H9 (cell line): ENCODE results near the gene ZNRF4. TPM values are rescaled to one million over a fixed set of nuclear protein-coding genes. Genes with fewer than 3 reads are reported as not detected.
A peak's percentile ranks its signal among the peaks of the same experiment; 100 is the strongest.
"Not testable (repeated sequence)": the region's sequence is repeated elsewhere in the genome, so short reads cannot be mapped to it uniquely, and the experiment has no call there.

Experiments
- DNase-seq: peaks from one replicate; pipeline ENCODE4 v3.0.0-alpha.2; 2017
- H2AFZ ChIP-seq: one replicate; pipeline ENCODE4 v1.6.1; 2013; ENCODE audit warnings: mild to moderate bottlenecking, low read length, control low read depth, moderate library complexity
- H2AK5ac ChIP-seq: 2 replicates; pipeline ENCODE4 v1.6.1; 2013; ENCODE audit warnings: low read length, control low read depth, mixed read lengths; ENCODE audit not compliant: insufficient read length
- H2BK120ac ChIP-seq: one replicate; pipeline ENCODE4 v1.6.1; 2013; ENCODE audit warnings: low read depth, mild to moderate bottlenecking, low read length, control low read depth, inconsistent platforms; ENCODE audit not compliant: poor library complexity, severe bottlenecking
- H2BK12ac ChIP-seq: 2 replicates; pipeline ENCODE4 v1.6.1; 2013; ENCODE audit warnings: low read length, control low read depth, mixed read lengths, low read depth; ENCODE audit not compliant: insufficient read length
- H2BK15ac ChIP-seq: 2 replicates; pipeline ENCODE4 v1.6.1; 2013; ENCODE audit warnings: low read depth, low read length, control low read depth
- H2BK20ac ChIP-seq: one replicate; pipeline ENCODE4 v1.6.1; 2013; ENCODE audit warnings: low read depth, mild to moderate bottlenecking, low read length, control low read depth, inconsistent platforms; ENCODE audit not compliant: poor library complexity, severe bottlenecking
- H2BK5ac ChIP-seq: 2 replicates; pipeline ENCODE4 v1.6.1; 2013; ENCODE audit warnings: low read length, control low read depth, mixed read lengths; ENCODE audit not compliant: insufficient read length
- H3K14ac ChIP-seq: 2 replicates; pipeline ENCODE4 v1.6.1; 2013; ENCODE audit warnings: low read length, control low read depth; ENCODE audit not compliant: insufficient read depth
- H3K18ac ChIP-seq: 2 replicates; pipeline ENCODE4 v1.6.1; 2013; ENCODE audit warnings: low read depth, mild to moderate bottlenecking, mixed read lengths, low read length, control low read depth; ENCODE audit not compliant: insufficient read length
- H3K23ac ChIP-seq: 2 replicates; pipeline ENCODE4 v1.6.1; 2013; ENCODE audit warnings: low read length, control low read depth, mixed read lengths, low read depth; ENCODE audit not compliant: insufficient read length
- H3K23me2 ChIP-seq: 2 replicates; pipeline ENCODE4 v1.6.1; 2013; ENCODE audit warnings: low read depth, mild to moderate bottlenecking, mixed read lengths, low read length, control low read depth; ENCODE audit not compliant: insufficient read length, poor library complexity, severe bottlenecking
- H3K27ac ChIP-seq: 2 replicates; pipeline ENCODE4 v1.5.1; 2013; ENCODE audit warnings: low read length, control low read depth, mixed read lengths, low read depth; ENCODE audit not compliant: insufficient read length
- H3K27me3 ChIP-seq: 2 replicates; pipeline ENCODE4 v1.6.1; 2013; ENCODE audit warnings: low read length, control low read depth, inconsistent platforms; ENCODE audit not compliant: insufficient read depth
- H3K4ac ChIP-seq: 2 replicates; pipeline ENCODE4 v1.6.1; 2013; ENCODE audit warnings: low read depth, mild to moderate bottlenecking, control low read depth, inconsistent platforms, low read length, moderate library complexity
- H3K4me1 ChIP-seq: 2 replicates; pipeline ENCODE4 v1.6.1; 2013; ENCODE audit warnings: low read length, control low read depth, inconsistent platforms; ENCODE audit not compliant: insufficient read depth
- H3K4me2 ChIP-seq: 2 replicates; pipeline ENCODE4 v1.6.1; 2013; ENCODE audit warnings: low read length, control low read depth, mixed read lengths; ENCODE audit not compliant: insufficient read length, insufficient read depth
- H3K56ac ChIP-seq: 2 replicates; pipeline ENCODE4 v1.6.1; 2013; ENCODE audit warnings: low read depth, mild to moderate bottlenecking, mixed read lengths, low read length, control low read depth; ENCODE audit not compliant: insufficient read length
- H3K79me1 ChIP-seq: 2 replicates; pipeline ENCODE4 v1.6.1; 2013; ENCODE audit warnings: low read depth, mild to moderate bottlenecking, moderate library complexity, low read length, control low read depth, inconsistent platforms; ENCODE audit not compliant: insufficient read depth, poor library complexity, severe bottlenecking
- H3K79me2 ChIP-seq: 2 replicates; pipeline ENCODE4 v1.6.1; 2013; ENCODE audit warnings: low read length, control low read depth, inconsistent platforms; ENCODE audit not compliant: insufficient read depth
- H3K9ac ChIP-seq: 2 replicates; pipeline ENCODE4 v1.6.1; 2013; ENCODE audit warnings: low read length, control low read depth, mixed read lengths; ENCODE audit not compliant: insufficient read length; ENCODE audit errors: extremely low read depth
- H3K9me3 ChIP-seq: one replicate; pipeline ENCODE4 v1.6.1; 2013; ENCODE audit warnings: low read depth, low read length, inconsistent platforms; ENCODE audit not compliant: control insufficient read depth
- H3T11ph ChIP-seq: one replicate; pipeline ENCODE4 v1.6.1; 2013; ENCODE audit warnings: mild to moderate bottlenecking, low read length, control low read depth, inconsistent platforms
- H4K20me1 ChIP-seq: one replicate; pipeline ENCODE4 v1.6.1; 2013; ENCODE audit not compliant: control insufficient read depth, insufficient read length, insufficient read depth
- H4K5ac ChIP-seq: 2 replicates; pipeline ENCODE4 v1.6.1; 2013; ENCODE audit warnings: low read depth, mild to moderate bottlenecking, mixed read lengths, low read length, control low read depth; ENCODE audit not compliant: insufficient read length
- H4K8ac ChIP-seq: replicated peaks from 2 replicates; pipeline ENCODE4 v1.6.1; 2013; ENCODE audit warnings: low read length, control low read depth, mixed read lengths, low read depth; ENCODE audit not compliant: insufficient read length
- H4K91ac ChIP-seq: 2 replicates; pipeline ENCODE4 v1.6.1; 2013; ENCODE audit warnings: low read depth, mild to moderate bottlenecking, moderate library complexity, mixed read lengths, low read length, control low read depth; ENCODE audit not compliant: insufficient read length
- H3K27ac Mint-ChIP-seq, 3 experiments: 2 replicates in 2 of 3; 3 replicates in 1 of 3; pipeline ENCODE4 v1.8.0; 2020 to 2021; ENCODE audit warnings: mixed read lengths in 3 of 3, mild to moderate bottlenecking in 1 of 3, moderate library complexity in 1 of 3
- H3K27me3 Mint-ChIP-seq: 2 replicates; pipeline ENCODE4 v1.8.0; 2021; ENCODE audit warnings: low read depth, mild to moderate bottlenecking, moderate library complexity, mixed read lengths
- H3K36me3 Mint-ChIP-seq, 3 experiments: 2 replicates in 2 of 3; 3 replicates in 1 of 3; pipeline ENCODE4 v1.8.0; 2020 to 2021; ENCODE audit warnings: low read depth in 3 of 3, mixed read lengths in 3 of 3; ENCODE audit not compliant: insufficient read depth in 1 of 3
- H3K4me1 Mint-ChIP-seq, 2 experiments: 2 replicates each; pipeline ENCODE4 v1.8.0; 2020; ENCODE audit warnings: mixed read lengths in 2 of 2
- H3K4me3 Mint-ChIP-seq, 2 experiments: 2 replicates in 1 of 2; 3 replicates in 1 of 2; pipeline ENCODE4 v1.8.0; 2020 to 2021; ENCODE audit warnings: mild to moderate bottlenecking in 2 of 2, mixed read lengths in 2 of 2, moderate library complexity in 1 of 2
- H3K9me3 Mint-ChIP-seq, 2 experiments: 2 replicates in 1 of 2; 3 replicates in 1 of 2; pipeline ENCODE4 v1.8.0; 2020; ENCODE audit warnings: mild to moderate bottlenecking in 2 of 2, mixed read lengths in 2 of 2, moderate library complexity in 1 of 2
- WGBS: extraction: QIAGEN DNeasy Blood & Tissue Kit; methylation state at CpG from one replicate; pipeline ENCODE4 v1.1.7; 2013; ENCODE audit warnings: missing lambda C conversion rate, low lambda C conversion rate, mixed read lengths; ENCODE audit not compliant: insufficient read length; ENCODE audit errors: extremely low coverage; 5-methylcytosine and 5-hydroxymethylcytosine counted together
- total RNA-seq: library from RNA; stranded (reverse); gene quantifications from 2 replicates; pipeline ENCODE4 v1.2.1, GENCODE V29; 2021
- TF ChIP-seq, protein P1 (sequence below): fragments of 200-600 bp; sonication (generic); conservative IDR thresholded peaks from 3 replicates; pipeline ENCODE4 v1.8.0; 2021; ENCODE audit warnings: antibody characterized with exemption, mild to moderate bottlenecking

ZNRF4 gene
- total RNA-seq, 1 experiment from 2014 or later: not detected

GRCh38 chr19:5436948-5437306 is 18.3 kb upstream of the ZNRF4 start:
- H3K36me3 Mint-ChIP-seq: no peaks in the 10 kb centered on the region; a peak in 1 of 7 replicates
- H4K20me1 ChIP-seq: no peaks in the 10 kb centered on the region
- no peak overlapping the region for H2BK120ac ChIP-seq
- no peak overlapping the region for H2AK5ac ChIP-seq
- peak overlapping the region; percentile 67 to 86 for H3K4me3 Mint-ChIP-seq
- no peak overlapping the region for H3K56ac ChIP-seq
- H3K18ac ChIP-seq: peak overlapping the region; percentile 18
- peak overlapping the region in 1 of 3 experiments; percentile 59; a peak in 1 of 7 replicates for H3K27ac Mint-ChIP-seq
- peaks cover 14 to 25% of the 10 kb centered on the region in 2 experiments; a peak in 3 of 4 replicates for H3K4me1 Mint-ChIP-seq
- H2BK20ac ChIP-seq: no peak overlapping the region
- TF ChIP-seq, protein P1, sequence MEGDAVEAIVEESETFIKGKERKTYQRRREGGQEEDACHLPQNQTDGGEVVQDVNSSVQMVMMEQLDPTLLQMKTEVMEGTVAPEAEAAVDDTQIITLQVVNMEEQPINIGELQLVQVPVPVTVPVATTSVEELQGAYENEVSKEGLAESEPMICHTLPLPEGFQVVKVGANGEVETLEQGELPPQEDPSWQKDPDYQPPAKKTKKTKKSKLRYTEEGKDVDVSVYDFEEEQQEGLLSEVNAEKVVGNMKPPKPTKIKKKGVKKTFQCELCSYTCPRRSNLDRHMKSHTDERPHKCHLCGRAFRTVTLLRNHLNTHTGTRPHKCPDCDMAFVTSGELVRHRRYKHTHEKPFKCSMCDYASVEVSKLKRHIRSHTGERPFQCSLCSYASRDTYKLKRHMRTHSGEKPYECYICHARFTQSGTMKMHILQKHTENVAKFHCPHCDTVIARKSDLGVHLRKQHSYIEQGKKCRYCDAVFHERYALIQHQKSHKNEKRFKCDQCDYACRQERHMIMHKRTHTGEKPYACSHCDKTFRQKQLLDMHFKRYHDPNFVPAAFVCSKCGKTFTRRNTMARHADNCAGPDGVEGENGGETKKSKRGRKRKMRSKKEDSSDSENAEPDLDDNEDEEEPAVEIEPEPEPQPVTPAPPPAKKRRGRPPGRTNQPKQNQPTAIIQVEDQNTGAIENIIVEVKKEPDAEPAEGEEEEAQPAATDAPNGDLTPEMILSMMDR: no peak
- H2AFZ ChIP-seq: no peak overlapping the region
- no peak overlapping the region for H3K27ac ChIP-seq
- H4K5ac ChIP-seq: no peak overlapping the region
- H3K23me2 ChIP-seq: peaks cover 5% of the 10 kb centered on the region
- no peak overlapping the region for H2BK5ac ChIP-seq
- no CpG with 5 or more reads among the region's 15 CpGs for WGBS
- peaks cover 79% of the 10 kb centered on the region for H3K27me3 Mint-ChIP-seq
- no peaks in the 10 kb centered on the region for H3K9me3 Mint-ChIP-seq
- H4K91ac ChIP-seq: no peak overlapping the region
- no peak overlapping the region for H3T11ph ChIP-seq
- no peak overlapping the region for H3K4ac ChIP-seq
- no peaks in the 10 kb centered on the region for H3K9me3 ChIP-seq
- peak overlapping the region; percentile 45; the same call in 1 of the 2 replicates for H3K14ac ChIP-seq
- H4K8ac ChIP-seq: no peak overlapping the region
- peak overlapping the region; percentile 66 for H2BK12ac ChIP-seq
- no peak overlapping the region for H3K23ac ChIP-seq
- H3K79me2 ChIP-seq: no peaks in the 10 kb centered on the region
- H3K4me1 ChIP-seq: 0 out of 2 replicates have a peak, but pooled peaks cover 2% of the 10 kb centered on the region
- H2BK15ac ChIP-seq: no peak overlapping the region
- no peaks in the 10 kb centered on the region for H3K27me3 ChIP-seq
- H3K79me1 ChIP-seq: no peaks in the 10 kb centered on the region
- DNase-seq: peak; percentile 43
- peak overlapping the region; percentile 36 for H3K9ac ChIP-seq
- H3K4me2 ChIP-seq: peak overlapping the region; percentile 92

DNA sequence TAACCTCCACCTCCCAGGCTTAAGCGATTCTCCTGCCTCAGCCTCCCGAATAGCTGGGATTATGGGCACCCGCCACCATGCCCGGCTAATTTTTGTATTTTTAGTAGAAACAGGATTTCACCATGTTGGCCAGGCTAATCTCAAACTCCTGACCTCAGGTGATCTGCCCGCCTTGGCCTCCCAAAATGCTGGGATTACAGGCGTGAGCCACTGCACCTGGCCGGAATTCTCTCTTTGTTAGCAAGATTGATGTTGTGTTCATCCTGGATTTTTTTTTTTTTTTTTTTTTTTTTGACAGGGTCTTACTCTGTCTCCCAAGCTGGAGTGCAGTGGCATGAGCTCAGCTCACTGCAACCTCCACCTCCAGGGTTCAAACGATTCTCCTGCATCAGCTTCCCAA is 16.5 kb upstream of the ZNRF4 start:
- not testable (repeated sequence) for H3K4ac ChIP-seq
- H3K27me3 Mint-ChIP-seq: peaks cover 77% of the 10 kb centered on the region

More for the DNA sequence above, 16.5 kb upstream of the ZNRF4 start:
- H3K27ac Mint-ChIP-seq, H2AK5ac ChIP-seq, H3K9ac ChIP-seq, H3K23ac ChIP-seq, H3K4me2 ChIP-seq, H3K79me1 ChIP-seq, H2BK20ac ChIP-seq, H3K79me2 ChIP-seq, H3K18ac ChIP-seq, H4K91ac ChIP-seq, DNase-seq, H3K56ac ChIP-seq, H3K4me3 Mint-ChIP-seq, H3K27ac ChIP-seq, H4K8ac ChIP-seq, H3T11ph ChIP-seq, H3K9me3 ChIP-seq, H3K14ac ChIP-seq, H3K4me1 ChIP-seq, H4K5ac ChIP-seq, H3K9me3 Mint-ChIP-seq, H2BK15ac ChIP-seq, H2BK120ac ChIP-seq, H2AFZ ChIP-seq, H3K23me2 ChIP-seq, H3K27me3 ChIP-seq, H4K20me1 ChIP-seq, H2BK12ac ChIP-seq, H3K36me3 Mint-ChIP-seq, H2BK5ac ChIP-seq: not testable (repeated sequence)
- no CpG with 5 or more reads among the region's 8 CpGs for WGBS
- H3K4me1 Mint-ChIP-seq: peaks cover 13 to 23% of the 10 kb centered on the region in 2 experiments; a peak in 3 of 4 replicates
